ENCODE data around the gene CHN2. TPM values are rescaled to one million over a fixed set of nuclear protein-coding genes. Genes with fewer than 3 reads are reported as not detected.
"Not testable (repeated sequence)": the region's sequence is repeated elsewhere in the genome, so short reads cannot be mapped to it uniquely, and the experiment has no call there.

Gene CHN2
- total RNA-seq, 1 experiment from 2014 or later: 3.5 TPM

DNA sequence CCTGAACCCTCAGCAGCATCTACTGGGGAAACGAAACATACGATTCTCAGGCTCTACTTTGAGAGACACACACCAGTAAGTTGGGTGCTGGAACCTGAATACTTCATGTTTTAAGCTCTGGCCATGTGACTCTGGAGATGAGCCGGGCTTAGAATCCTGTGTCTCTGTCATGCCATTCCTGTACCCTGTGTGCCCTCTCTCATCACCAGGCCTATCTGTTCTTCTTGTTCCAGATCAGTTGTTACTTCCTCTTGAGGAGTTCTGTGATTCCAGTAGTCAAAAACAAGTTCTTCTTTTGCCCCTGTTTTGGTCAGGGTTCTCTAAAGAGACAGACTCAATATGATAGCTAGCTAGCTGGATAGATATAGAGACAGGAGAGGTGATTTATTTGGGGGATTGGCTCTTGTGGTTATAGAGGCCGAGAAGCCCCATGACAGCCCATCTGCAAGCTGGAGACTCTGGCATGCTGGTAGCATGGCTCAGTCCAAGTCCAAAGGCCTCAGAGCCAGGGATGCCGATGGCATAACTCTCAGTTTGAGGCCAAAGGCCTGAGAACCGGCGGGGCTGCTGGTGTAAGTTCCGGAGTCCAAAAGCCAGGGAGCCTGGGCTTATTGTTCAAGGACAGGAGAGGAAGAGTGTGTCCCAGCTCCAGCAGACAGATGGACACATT lies 54.3 kb downstream of the CHN2 start:
- Histone ChIP-seq H3K4me3 (no peak overlapping the region), H3K9me3 (replicated peaks) (no peaks in the 10 kb centered on the region), H3K27me3 (no peaks in the 10 kb centered on the region), H3K4me1 (no peaks in the 10 kb centered on the region), H3K36me3 (no peaks in the 10 kb centered on the region), H3K27ac (no peak overlapping the region)
- DNase-seq: no peak

GRCh38 chr7:29249383-29249750 lies 54.8 kb downstream of the CHN2 start:
- no peak for DNase-seq
- no peak overlapping the region for H3K4me3 ChIP-seq
- no peak overlapping the region for H3K27ac ChIP-seq
- H3K4me1 ChIP-seq: no peaks in the 10 kb centered on the region
- H3K27me3 ChIP-seq: no peaks in the 10 kb centered on the region
- H3K36me3 ChIP-seq: no peaks in the 10 kb centered on the region
- no peaks in the 10 kb centered on the region for H3K9me3 ChIP-seq (replicated peaks)

DNA sequence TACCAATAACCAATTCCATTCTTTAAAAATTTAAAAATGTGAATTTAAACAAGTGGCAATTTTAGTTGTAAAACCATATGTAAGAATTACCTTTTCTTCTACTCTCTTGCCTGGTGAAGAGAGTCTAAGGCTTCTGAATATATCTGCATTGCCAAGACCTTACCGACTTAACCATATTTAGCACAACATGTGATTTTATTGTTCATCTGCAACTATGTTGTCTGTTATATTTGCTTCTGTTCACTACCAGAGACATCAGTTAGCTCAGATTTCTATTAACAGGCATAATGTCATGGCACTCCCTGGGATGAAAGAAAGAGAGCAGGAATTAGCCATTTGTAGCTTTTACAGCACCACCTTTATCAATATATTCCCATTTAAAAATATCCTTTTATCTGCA lies 55.3 kb downstream of the CHN2 start:
- H3K27ac ChIP-seq: no peak overlapping the region
- H3K4me3 ChIP-seq: no peak overlapping the region
- H3K36me3 ChIP-seq: no peaks in the 10 kb centered on the region
- H3K9me3 ChIP-seq (replicated peaks): no peaks in the 10 kb centered on the region
- H3K4me1 ChIP-seq: no peaks in the 10 kb centered on the region
- no peaks in the 10 kb centered on the region for H3K27me3 ChIP-seq
- DNase-seq: no peak

DNA sequence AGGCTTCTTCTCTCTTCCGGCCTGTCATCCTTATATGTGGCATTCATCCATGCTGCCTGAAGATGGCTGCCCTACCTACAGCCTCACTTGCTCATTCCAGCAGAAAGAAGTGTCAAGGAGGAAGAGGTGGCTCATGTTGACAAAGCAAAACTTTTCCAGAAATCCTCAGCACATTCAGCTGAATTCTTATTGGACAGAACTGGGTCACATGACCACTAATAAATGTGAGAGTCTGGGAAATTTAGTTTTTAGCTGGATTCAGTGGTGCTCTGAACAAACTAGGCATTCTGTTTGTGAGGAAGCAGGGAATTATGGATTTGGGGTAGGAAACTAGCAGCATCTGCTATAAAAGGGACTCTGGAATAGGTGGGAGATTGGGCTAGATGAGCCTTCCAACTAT lies 58.6 kb downstream of the CHN2 start:
- H3K27me3 ChIP-seq: no peaks in the 10 kb centered on the region
- H3K4me3 ChIP-seq: no peak overlapping the region
- H3K36me3 ChIP-seq: no peaks in the 10 kb centered on the region
- H3K9me3 ChIP-seq (replicated peaks): no peaks in the 10 kb centered on the region
- H3K27ac ChIP-seq: no peak overlapping the region
- DNase-seq: no peak
- no peaks in the 10 kb centered on the region for H3K4me1 ChIP-seq

- no peaks in the 10 kb centered on the region for H3K9me3 ChIP-seq (replicated peaks)
- no peak overlapping the region for H3K4me3 ChIP-seq
- H3K27ac ChIP-seq: no peak overlapping the region
- no peaks in the 10 kb centered on the region for H3K4me1 ChIP-seq
- H3K36me3 ChIP-seq: no peaks in the 10 kb centered on the region
- no peaks in the 10 kb centered on the region; the same call in 1 of the 2 replicates for H3K27me3 ChIP-seq
- no peak for DNase-seq
Measured at GRCh38 chr7:29254591-29254990, 60.0 kb downstream of the CHN2 start.

GRCh38 chr7:29255199-29255878 lies 60.8 kb downstream of the CHN2 start:
- Histone ChIP-seq H3K27me3 (no peaks in the 10 kb centered on the region; the same call in 1 of the 2 replicates), H3K9me3 (replicated peaks) (no peaks in the 10 kb centered on the region), H3K27ac (no peak overlapping the region), H3K4me3 (no peak overlapping the region), H3K4me1 (no peaks in the 10 kb centered on the region), H3K36me3 (no peaks in the 10 kb centered on the region)
- DNase-seq: no peak

DNA sequence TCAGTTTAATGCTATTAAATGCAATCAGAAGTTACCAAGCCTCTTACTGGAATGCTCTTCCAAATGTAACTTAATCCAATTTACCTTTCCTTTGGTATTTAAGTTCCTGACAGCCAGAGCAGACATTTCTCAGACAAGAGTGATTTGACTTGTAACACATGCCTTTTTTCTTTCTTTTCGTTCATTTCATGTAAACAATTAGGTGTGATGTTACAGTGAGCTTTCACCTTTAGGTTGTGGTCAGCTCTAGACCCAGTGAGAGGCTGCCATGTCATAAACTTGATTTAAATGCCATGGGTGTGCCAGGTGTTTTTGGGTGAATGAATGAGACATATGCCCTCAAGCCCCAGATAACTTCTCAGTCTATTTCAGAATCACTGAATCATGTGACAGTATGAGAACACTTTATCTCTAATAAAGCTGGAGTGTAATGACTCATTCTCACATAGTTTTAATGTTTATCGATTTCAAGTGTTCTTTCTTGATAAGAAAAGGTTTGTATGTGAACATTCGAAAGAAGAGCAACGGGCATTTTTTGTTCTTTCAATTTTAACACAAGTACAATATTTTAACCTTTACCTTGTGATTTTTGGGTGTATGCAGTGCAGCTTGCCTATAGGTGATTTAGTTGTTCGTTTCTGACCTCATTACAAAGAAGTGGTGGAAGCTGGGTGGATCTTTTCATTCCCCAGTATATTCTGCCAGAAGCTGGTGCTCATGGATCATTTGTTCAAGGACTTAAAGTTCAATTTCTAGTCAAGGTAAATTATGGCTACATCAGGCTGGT lies 61.5 kb downstream of the CHN2 start:
- Histone ChIP-seq H3K9me3 (replicated peaks) (no peaks in the 10 kb centered on the region), H3K4me1 (no peaks in the 10 kb centered on the region), H3K27ac (no peak overlapping the region), H3K4me3 (no peak overlapping the region), H3K27me3 (no peaks in the 10 kb centered on the region; the same call in 1 of the 2 replicates), H3K36me3 (no peaks in the 10 kb centered on the region)
- DNase-seq: no peak

GRCh38 chr7:29256693-29257002 lies 62.1 kb downstream of the CHN2 start:
- H3K27ac ChIP-seq: no peak overlapping the region
- no peaks in the 10 kb centered on the region for H3K9me3 ChIP-seq (replicated peaks)
- H3K4me3 ChIP-seq: no peak overlapping the region
- H3K4me1 ChIP-seq: no peaks in the 10 kb centered on the region
- DNase-seq: no peak
- H3K36me3 ChIP-seq: no peaks in the 10 kb centered on the region
- H3K27me3 ChIP-seq: no peaks in the 10 kb centered on the region; the same call in 1 of the 2 replicates

DNA sequence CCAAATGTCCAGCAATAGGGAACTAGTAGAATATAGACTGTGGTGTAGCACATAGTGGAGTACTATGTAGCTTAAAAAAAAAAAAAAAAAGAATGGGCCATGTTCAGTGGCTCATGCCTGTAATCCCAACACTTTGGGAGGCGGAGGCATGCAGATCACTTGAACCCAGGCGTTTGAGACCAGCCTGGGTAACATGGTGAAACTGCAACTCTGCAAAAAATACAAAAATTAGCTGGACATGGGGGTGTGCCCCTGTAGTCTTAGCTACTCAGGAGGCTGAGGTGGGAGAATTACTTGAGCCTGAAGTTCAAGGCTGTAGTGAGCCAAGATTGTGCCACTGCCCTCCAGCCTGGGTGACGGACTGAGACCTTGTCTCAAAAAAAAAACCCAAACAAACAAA lies 64.4 kb downstream of the CHN2 start:
- no peaks in the 10 kb centered on the region for H3K9me3 ChIP-seq (replicated peaks)
- DNase-seq: no peak

GRCh38 chr7:29262191-29262917 lies 67.8 kb downstream of the CHN2 start:
- Histone ChIP-seq H3K9me3 (replicated peaks) (no peaks in the 10 kb centered on the region), H3K4me1 (no peaks in the 10 kb centered on the region), H3K27me3 (no peaks in the 10 kb centered on the region; the same call in 1 of the 2 replicates), H3K27ac (no peak overlapping the region), H3K36me3 (no peaks in the 10 kb centered on the region), H3K4me3 (no peak overlapping the region)
- no peak for DNase-seq

More for the DNA sequence above, 64.4 kb downstream of the CHN2 start:
- H3K4me1 ChIP-seq: no peaks in the 10 kb centered on the region
- H3K27me3 ChIP-seq: no peaks in the 10 kb centered on the region; the same call in 1 of the 2 replicates
- no peak overlapping the region for H3K4me3 ChIP-seq
- no peak overlapping the region for H3K27ac ChIP-seq
- no peaks in the 10 kb centered on the region for H3K36me3 ChIP-seq

GRCh38 chr7:29263601-29264207 lies 69.1 kb downstream of the CHN2 start:
- not testable (repeated sequence) for DNase-seq, H3K4me3 ChIP-seq, H3K4me1 ChIP-seq

GRCh38 chr7:29265208-29265923 lies 70.8 kb downstream of the CHN2 start:
- Histone ChIP-seq H3K9me3 (replicated peaks) (no peaks in the 10 kb centered on the region), H3K36me3 (no peaks in the 10 kb centered on the region)
- DNase-seq: no peak

More at GRCh38 chr7:29263601-29264207, 69.1 kb downstream of the CHN2 start:
- not testable (repeated sequence) for H3K36me3 ChIP-seq; H3K27ac ChIP-seq; H3K9me3 ChIP-seq (replicated peaks); H3K27me3 ChIP-seq

GRCh38 chr7:29269935-29270334 lies 75.4 kb downstream of the CHN2 start:
- Histone ChIP-seq H3K4me1 (peaks cover 9% of the 10 kb centered on the region; the same call in 1 of the 2 replicates), H3K27ac (no peak overlapping the region), H3K36me3 (no peaks in the 10 kb centered on the region), H3K9me3 (replicated peaks) (no peaks in the 10 kb centered on the region), H3K4me3 (no peak overlapping the region), H3K27me3 (no peaks in the 10 kb centered on the region)
- DNase-seq: no peak

More at GRCh38 chr7:29265208-29265923, 70.8 kb downstream of the CHN2 start:
- Histone ChIP-seq H3K4me1 (no peaks in the 10 kb centered on the region), H3K4me3 (no peak overlapping the region), H3K27me3 (no peaks in the 10 kb centered on the region), H3K27ac (no peak overlapping the region)

Measured in SJCRH30 (cell line).